HG02571 (cell line): ENCODE measurements around the gene ADAMTSL3.
A peak's percentile ranks its signal among the peaks of the same experiment; 100 is the strongest.

ENCODE experiments used
- ATAC-seq: cut with Tn5 transposase; IDR thresholded peaks from one replicate; pipeline ENCODE4 v1.9.1; 2021; ENCODE audit warnings: mild to moderate bottlenecking, moderate library complexity; ENCODE audit not compliant: unreplicated experiment

The ADAMTSL3 gene

GRCh38 chr15:83871808-83872559 lies 218.1 kb downstream of the ADAMTSL3 start:
- ATAC-seq, result peak; percentile 80

- no peak for ATAC-seq
Observed at GRCh38 chr15:83873966-83874365, 220.0 kb downstream of the ADAMTSL3 start.

- ATAC-seq, result no peak
Observed at GRCh38 chr15:83880529-83880928, 226.6 kb downstream of the ADAMTSL3 start.

GRCh38 chr15:83881156-83881555 lies 227.2 kb downstream of the ADAMTSL3 start:
- no peak for ATAC-seq

GRCh38 chr15:83886321-83886720 lies 232.4 kb downstream of the ADAMTSL3 start:
- no peak for ATAC-seq

- ATAC-seq, result no peak
Observed at GRCh38 chr15:83887404-83887803, 233.5 kb downstream of the ADAMTSL3 start.

- ATAC-seq, result no peak
Observed at GRCh38 chr15:83887961-83888360, 234.0 kb downstream of the ADAMTSL3 start.

- ATAC-seq, result no peak
Observed at GRCh38 chr15:83889995-83890394, 236.1 kb downstream of the ADAMTSL3 start.

GRCh38 chr15:83890587-83890986 lies 236.7 kb downstream of the ADAMTSL3 start:
- no peak for ATAC-seq

- no peak for ATAC-seq
Observed at GRCh38 chr15:83892498-83892897, 238.6 kb downstream of the ADAMTSL3 start.

GRCh38 chr15:83893308-83893707 lies 239.4 kb downstream of the ADAMTSL3 start:
- no peak for ATAC-seq

GRCh38 chr15:83897037-83897436 lies 243.1 kb downstream of the ADAMTSL3 start:
- no peak for ATAC-seq

- no peak for ATAC-seq
Observed at GRCh38 chr15:83898361-83898760, 244.4 kb downstream of the ADAMTSL3 start.

- ATAC-seq, result no peak
Observed at GRCh38 chr15:83899670-83900069, 245.7 kb downstream of the ADAMTSL3 start.

- no peak for ATAC-seq
Observed at GRCh38 chr15:83904107-83905040, 250.5 kb downstream of the ADAMTSL3 start.

GRCh38 chr15:83905556-83906273 lies 251.8 kb downstream of the ADAMTSL3 start:
- ATAC-seq, result no peak

- no peak for ATAC-seq
Observed at GRCh38 chr15:83911345-83911744, 257.4 kb downstream of the ADAMTSL3 start.

- no peak for ATAC-seq
Observed at GRCh38 chr15:83912343-83912742, 258.4 kb downstream of the ADAMTSL3 start.

GRCh38 chr15:83913034-83913632 lies 259.2 kb downstream of the ADAMTSL3 start:
- ATAC-seq, result no peak

GRCh38 chr15:83914906-83915305 lies 261.0 kb downstream of the ADAMTSL3 start:
- ATAC-seq, result no peak

- ATAC-seq, result no peak
Observed at GRCh38 chr15:83917432-83917831, 263.5 kb downstream of the ADAMTSL3 start.
